ENCODE results near the gene ELFN2. TPM values are rescaled to one million over a fixed set of nuclear protein-coding genes. Genes with fewer than 3 reads are reported as not detected.

Gene ELFN2
- total RNA-seq, 1 donor from 2014 or later = 4.2 TPM

DNA sequence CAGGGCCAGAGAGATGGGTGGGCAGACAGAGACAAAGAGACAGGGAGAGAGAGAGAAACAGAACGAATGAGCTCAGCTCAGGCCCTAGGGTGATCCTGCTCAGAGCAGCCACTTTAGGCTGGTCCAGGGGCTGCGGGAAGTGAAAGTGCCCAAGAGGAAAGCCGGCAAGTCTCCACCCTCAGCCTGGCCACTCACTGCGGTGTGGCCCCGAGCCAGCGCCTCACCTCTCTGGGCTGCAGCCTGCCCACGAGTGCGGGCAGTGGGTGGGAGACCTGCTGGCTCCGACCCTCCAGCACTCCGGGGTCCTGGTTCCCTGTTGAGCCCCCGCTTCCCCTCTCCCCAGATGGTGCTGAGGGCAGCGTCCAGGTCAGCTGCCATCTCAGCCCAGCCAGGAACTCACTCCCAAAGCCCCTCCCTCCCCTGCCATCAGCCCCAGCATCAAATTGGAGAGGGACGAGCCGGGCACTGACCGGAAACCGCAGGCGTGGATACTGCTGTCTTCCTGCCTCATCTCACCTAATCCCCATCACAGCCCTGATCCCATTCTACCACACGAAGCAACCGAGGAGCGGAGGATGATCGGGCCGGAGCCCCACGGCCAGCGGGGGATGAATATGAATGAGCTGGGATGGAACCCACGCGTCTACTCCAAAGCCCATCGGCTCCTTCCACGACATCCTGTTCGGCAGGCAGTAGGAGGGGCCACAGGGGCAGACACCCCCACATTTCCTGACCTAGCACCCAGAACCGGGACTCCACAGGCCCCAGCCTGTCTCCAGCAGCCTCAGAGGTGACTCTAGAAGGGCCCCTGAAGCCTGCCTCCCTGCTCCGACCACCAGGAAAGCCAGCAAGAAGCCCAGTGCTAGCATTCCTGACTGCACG, 16.9 kb downstream of the ELFN2 start:
- H3K4me3 Mint-ChIP-seq = no peak overlapping the region
- peaks cover 27% of the 10 kb centered on the region for H3K27me3 Mint-ChIP-seq (ENCODE audit: low read depth)
- DNase-seq (ENCODE audit: low spot score in 2 of 2, unreplicated experiment in 2 of 2) = no peak
- no peaks in the 10 kb centered on the region for H3K36me3 Mint-ChIP-seq
- no peaks in the 10 kb centered on the region for H3K4me1 Mint-ChIP-seq
- TF ChIP-seq, protein P1, sequence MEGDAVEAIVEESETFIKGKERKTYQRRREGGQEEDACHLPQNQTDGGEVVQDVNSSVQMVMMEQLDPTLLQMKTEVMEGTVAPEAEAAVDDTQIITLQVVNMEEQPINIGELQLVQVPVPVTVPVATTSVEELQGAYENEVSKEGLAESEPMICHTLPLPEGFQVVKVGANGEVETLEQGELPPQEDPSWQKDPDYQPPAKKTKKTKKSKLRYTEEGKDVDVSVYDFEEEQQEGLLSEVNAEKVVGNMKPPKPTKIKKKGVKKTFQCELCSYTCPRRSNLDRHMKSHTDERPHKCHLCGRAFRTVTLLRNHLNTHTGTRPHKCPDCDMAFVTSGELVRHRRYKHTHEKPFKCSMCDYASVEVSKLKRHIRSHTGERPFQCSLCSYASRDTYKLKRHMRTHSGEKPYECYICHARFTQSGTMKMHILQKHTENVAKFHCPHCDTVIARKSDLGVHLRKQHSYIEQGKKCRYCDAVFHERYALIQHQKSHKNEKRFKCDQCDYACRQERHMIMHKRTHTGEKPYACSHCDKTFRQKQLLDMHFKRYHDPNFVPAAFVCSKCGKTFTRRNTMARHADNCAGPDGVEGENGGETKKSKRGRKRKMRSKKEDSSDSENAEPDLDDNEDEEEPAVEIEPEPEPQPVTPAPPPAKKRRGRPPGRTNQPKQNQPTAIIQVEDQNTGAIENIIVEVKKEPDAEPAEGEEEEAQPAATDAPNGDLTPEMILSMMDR (IDR thresholded peaks at IDR 0.05; ENCODE audit: unreplicated experiment) = no peak
- no peak overlapping the region for H3K27ac Mint-ChIP-seq
- no peaks in the 10 kb centered on the region for H3K9me3 Mint-ChIP-seq

DNA sequence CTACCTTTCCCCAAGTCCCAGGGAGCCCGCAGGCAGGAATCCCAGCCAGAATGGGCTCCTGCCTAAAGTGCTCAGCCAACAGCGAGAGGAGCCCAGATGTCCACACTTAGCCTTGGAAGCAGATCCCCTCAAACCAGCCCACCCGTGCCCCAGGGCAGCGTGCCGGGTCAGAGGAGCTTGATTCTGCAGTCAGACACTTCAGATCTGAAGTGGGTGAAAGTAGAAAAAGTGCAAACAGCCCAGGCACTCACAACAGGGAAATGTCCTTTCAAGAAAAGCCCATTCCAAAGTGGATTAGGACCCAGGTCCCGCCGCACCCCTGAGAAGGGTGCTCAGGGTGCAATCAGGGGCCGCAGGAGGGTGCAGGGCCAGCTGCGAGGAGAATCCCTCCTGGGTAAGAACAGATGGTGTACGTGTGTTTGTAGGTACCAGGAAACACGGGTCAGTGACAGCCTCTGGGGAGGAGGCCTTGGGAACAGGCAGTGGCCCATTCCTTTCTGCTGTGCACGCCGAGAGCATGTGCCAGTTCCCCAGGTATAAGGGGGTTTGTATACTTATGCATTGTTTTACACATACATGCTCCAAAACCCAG, 17.7 kb downstream of the ELFN2 start:
- H3K27ac Mint-ChIP-seq = no peak overlapping the region

DNA sequence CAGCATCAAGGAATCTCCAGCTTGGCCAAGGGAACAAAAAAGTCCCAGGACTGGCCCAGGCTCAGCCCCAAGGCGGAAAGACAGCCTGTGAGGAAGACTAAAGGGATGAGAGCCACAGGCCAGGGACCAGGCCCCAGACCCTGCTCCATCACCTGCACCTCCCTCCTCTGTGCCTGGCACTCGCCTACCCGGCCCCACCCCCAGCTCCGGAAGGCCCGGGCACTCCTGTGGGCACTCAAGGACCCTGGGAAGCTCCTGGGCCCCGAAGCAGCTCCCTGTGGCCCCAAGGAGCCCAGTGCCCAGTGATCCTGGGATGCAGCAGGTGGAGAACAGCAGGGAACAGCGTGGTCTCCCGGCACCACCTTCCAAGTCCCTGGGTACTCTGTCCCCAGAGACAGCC, 18.2 kb downstream of the ELFN2 start:
- TF ChIP-seq, protein P1 (IDR thresholded peaks at IDR 0.05; ENCODE audit: unreplicated experiment) = no peak
- Mint-ChIP-seq H3K4me1 (no peaks in the 10 kb centered on the region), H3K9me3 (no peaks in the 10 kb centered on the region), H3K36me3 (no peaks in the 10 kb centered on the region), H3K4me3 (no peak overlapping the region), H3K27me3 (ENCODE audit: low read depth) (peaks cover 21% of the 10 kb centered on the region), H3K27ac (no peak overlapping the region)
- no peak for DNase-seq (ENCODE audit: low spot score in 2 of 2, unreplicated experiment in 2 of 2)

More for the DNA sequence above, 17.7 kb downstream of the ELFN2 start:
- Mint-ChIP-seq H3K4me1 (no peaks in the 10 kb centered on the region), H3K27me3 (ENCODE audit: low read depth) (peaks cover 19% of the 10 kb centered on the region), H3K36me3 (no peaks in the 10 kb centered on the region), H3K4me3 (no peak overlapping the region), H3K9me3 (no peaks in the 10 kb centered on the region)
- DNase-seq (ENCODE audit: low spot score in 2 of 2, unreplicated experiment in 2 of 2) = no peak
- TF ChIP-seq, protein P1 (IDR thresholded peaks at IDR 0.05; ENCODE audit: unreplicated experiment) = no peak

DNA sequence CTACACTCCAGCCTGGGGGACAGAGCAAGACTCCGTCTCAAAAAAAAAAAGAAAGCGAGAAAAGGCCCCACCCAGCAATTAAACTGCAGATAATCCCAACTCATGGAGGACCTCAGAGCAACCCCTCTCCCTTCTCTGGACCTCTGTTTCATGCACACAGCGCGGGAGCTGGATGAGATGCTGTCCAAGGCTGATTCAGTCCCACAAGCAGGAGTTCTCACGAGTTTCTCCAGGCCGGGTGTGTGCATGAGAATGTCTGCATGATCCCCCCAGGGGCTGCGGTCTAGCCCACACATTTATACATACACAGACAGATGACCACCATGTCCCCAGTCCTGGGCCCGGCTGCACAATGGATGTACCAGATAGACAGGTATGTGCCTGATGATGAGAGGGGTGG, 19.4 kb downstream of the ELFN2 start:
- Mint-ChIP-seq H3K27me3 (ENCODE audit: low read depth) (peaks cover 26% of the 10 kb centered on the region), H3K4me1 (no peaks in the 10 kb centered on the region), H3K9me3 (no peaks in the 10 kb centered on the region), H3K27ac (no peak overlapping the region), H3K4me3 (no peak overlapping the region), H3K36me3 (no peaks in the 10 kb centered on the region)
- TF ChIP-seq, protein P1 (IDR thresholded peaks at IDR 0.05; ENCODE audit: unreplicated experiment) = no peak
- no peak for DNase-seq (ENCODE audit: low spot score in 2 of 2, unreplicated experiment in 2 of 2)

DNA sequence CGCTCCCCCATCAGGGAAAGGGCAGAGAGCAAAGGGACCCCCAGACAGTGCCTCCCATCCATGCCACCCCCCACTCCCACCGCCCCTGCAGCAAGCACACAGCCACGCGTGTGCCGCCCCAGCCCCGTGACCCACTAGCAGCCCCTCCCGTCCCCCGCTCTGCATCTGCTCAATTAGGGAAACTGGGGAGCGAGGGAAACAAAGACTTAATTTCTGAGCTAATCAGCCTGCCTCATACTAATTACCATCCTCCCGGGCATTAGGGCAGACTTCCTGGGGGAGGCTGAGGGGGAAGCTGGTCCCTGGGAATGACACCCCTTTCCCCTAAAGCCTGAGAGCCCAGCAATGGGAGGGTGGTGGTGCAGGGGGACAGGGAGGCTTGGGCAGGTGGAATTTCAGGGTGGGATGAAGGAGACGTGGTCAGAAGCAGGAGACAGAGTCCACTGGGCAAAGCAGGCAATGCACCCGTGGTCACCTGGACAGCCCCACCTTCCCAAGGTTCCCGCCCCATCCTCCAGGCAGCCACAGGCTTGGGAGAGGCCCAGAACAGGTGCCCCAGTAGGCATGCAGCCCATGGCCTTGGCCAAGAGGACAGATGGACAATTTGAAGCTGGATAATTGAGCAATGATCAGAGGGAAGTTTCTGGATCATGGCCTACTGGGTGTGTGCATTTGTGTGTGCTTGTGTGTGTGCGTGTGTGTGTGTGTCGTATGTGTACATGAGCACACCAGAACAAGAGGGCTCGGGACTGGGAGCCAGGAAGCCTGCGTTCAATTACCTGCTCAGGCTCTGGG, 20.6 kb downstream of the ELFN2 start:
- peaks cover 32% of the 10 kb centered on the region for H3K27me3 Mint-ChIP-seq (ENCODE audit: low read depth)
- no peak for DNase-seq (ENCODE audit: low spot score in 2 of 2, unreplicated experiment in 2 of 2)
- H3K4me3 Mint-ChIP-seq = no peak overlapping the region
- no peak overlapping the region for H3K27ac Mint-ChIP-seq
- no peaks in the 10 kb centered on the region for H3K36me3 Mint-ChIP-seq
- TF ChIP-seq, protein P1 (IDR thresholded peaks at IDR 0.05; ENCODE audit: unreplicated experiment) = no peak
- no peaks in the 10 kb centered on the region for H3K9me3 Mint-ChIP-seq
- H3K4me1 Mint-ChIP-seq = peaks cover 4% of the 10 kb centered on the region

Measured in mesothelial cell of epicardium (in vitro differentiated cells).